Left lung (tissue), 10 donors: Measurements from ENCODE around the gene C1QTNF6. TPM values are rescaled to one million over a fixed set of nuclear protein-coding genes. Genes with fewer than 3 reads are reported as not detected.
A peak's percentile ranks its signal among the peaks of the same experiment; 100 is the strongest.

Experiments
- ATAC-seq: fragments of 200-7000 bp; cut with Tn5 transposase; one replicate; pipeline ENCODE4 v1.9.1; 2020; ENCODE audit warnings: moderate library complexity
- DNase-seq, 4 donors: peaks; one replicate each; pipeline ENCODE4 v3.0.0-alpha.2; 2013 to 2020
- H3K27ac ChIP-seq, 2 donors: fragments of 200-600 bp; sonication (generic) in 1 of 2; one replicate each; pipeline versions ENCODE4 v1.5.0 to v1.8.0; 2020 to 2021
- H3K27me3 ChIP-seq, 2 donors: fragments of 200-600 bp; sonication (generic) in 1 of 2; one replicate each; pipeline versions ENCODE4 v1.5.0 to v1.8.0; 2020 to 2021
- H3K36me3 ChIP-seq, 2 donors: fragments of 200-600 bp; sonication (generic) in 1 of 2; one replicate each; pipeline versions ENCODE4 v1.5.0 to v1.8.0; 2020 to 2021
- H3K4me1 ChIP-seq, 2 donors: fragments of 200-600 bp; one replicate each; pipeline ENCODE4 v1.8.0; 2021
- H3K4me3 ChIP-seq, 2 donors: fragments of 200-600 bp; sonication (generic) in 1 of 2; one replicate each; pipeline versions ENCODE4 v1.5.0 to v1.8.0; 2020 to 2021; ENCODE audit warnings: mild to moderate bottlenecking in 1 of 2
- H3K9me3 ChIP-seq, 2 donors: fragments of 200-600 bp; sonication (generic) in 1 of 2; one replicate each; pipeline versions ENCODE4 v1.5.0 to v1.8.0; 2020 to 2021
- CTCF ChIP-seq, 2 donors: fragments of 200-600 bp; sonication (generic) in 1 of 2; IDR thresholded peaks; one replicate each; pipeline versions ENCODE4 v1.5.0 to v1.8.0; 2021; ENCODE audit warnings: antibody characterized with exemption in 2 of 2
- intact Hi-C, 2 donors: fragments of 100-400 bp; cut with DNase I; formaldehyde crosslinking; loops; one replicate each; pipeline versions ENCODE4 v1.11.2 to v1.14.2; 2022
- polyA plus RNA-seq, 6 donors: library from polyadenylated mRNA; unstranded; fragments of 120-200 nt; gene quantifications; one replicate each; pipeline ENCODE4 v1.2.1, GENCODE V29; 2013; ENCODE audit not compliant: insufficient read length in 6 of 6
- total RNA-seq, 2 donors: library from RNA; stranded (reverse); fragmentation: NEBNext Ultra II Directional; extraction: Animal tissue kit (Norgen Biotek cat#: 25700); gene quantifications; one replicate each; pipeline ENCODE4 v1.2.1, GENCODE V29; 2021
- donor health status: DM: no; HTN: yes; CAD: no.
- donor health status: DM: no; HTN: no; CAD: no.

Gene C1QTNF6
- total and polyA plus RNA-seq, 8 donors, result 7.2 to 28.8 (median 24.4) TPM

- no peaks in the 10 kb centered on the region for H3K36me3 ChIP-seq
- no peaks in the 10 kb centered on the region for H3K9me3 ChIP-seq
- peak in 1 of 4 donors; percentile 13 for DNase-seq
- H3K4me3 ChIP-seq, result no peak overlapping the region
- no peaks in the 10 kb centered on the region for H3K27me3 ChIP-seq
- no peak for TF ChIP-seq CTCF (IDR thresholded peaks at IDR 0.05)
- ATAC-seq, result no peak
- intact Hi-C loops, result no loop called here
- H3K4me1 ChIP-seq, result peaks cover 5 to 15% of the 10 kb centered on the region in 2 donors
- H3K27ac ChIP-seq, result no peak overlapping the region
Observed at GRCh38 chr22:37169406-37169805, 18.6 kb downstream of the C1QTNF6 start.

GRCh38 chr22:37167981-37168647, 19.9 kb downstream of the C1QTNF6 start:
- H3K27ac ChIP-seq, result no peak overlapping the region
- DNase-seq, result peak in 2 of 4 donors; percentile 10 to 30
- H3K27me3 ChIP-seq, result no peaks in the 10 kb centered on the region
- ATAC-seq, result no peak
- intact Hi-C loops, result loop anchor here in 1 of 2 donors (2.0 kb wide), 1 partner anchor 31 kb away; no protein-coding TSS in a partner anchor
- no peaks in the 10 kb centered on the region for H3K36me3 ChIP-seq
- H3K9me3 ChIP-seq, result no peaks in the 10 kb centered on the region
- H3K4me3 ChIP-seq, result no peak overlapping the region
- TF ChIP-seq CTCF (IDR thresholded peaks at IDR 0.05), result no peak
- H3K4me1 ChIP-seq, result peaks cover 5 to 15% of the 10 kb centered on the region in 2 donors

- ATAC-seq (no peak), DNase-seq (peak in 2 of 4 donors; percentile 29 to 60)
- no peaks in the 10 kb centered on the region for H3K9me3 ChIP-seq
- no peaks in the 10 kb centered on the region for H3K36me3 ChIP-seq
- H3K27ac ChIP-seq, result peak overlapping the region in 1 of 2 donors; percentile 40
- intact Hi-C loops, result loop anchor here in 1 of 2 donors (2.0 kb wide), 1 partner anchor 31 kb away; no protein-coding TSS in a partner anchor
- TF ChIP-seq CTCF (IDR thresholded peaks at IDR 0.05), result no peak
- no peaks in the 10 kb centered on the region for H3K27me3 ChIP-seq
- H3K4me3 ChIP-seq, result no peak overlapping the region
- H3K4me1 ChIP-seq, result peaks cover 5 to 15% of the 10 kb centered on the region in 2 donors
Observed at GRCh38 chr22:37167176-37167980, 20.7 kb downstream of the C1QTNF6 start.

- Histone ChIP-seq H3K27ac (peak overlapping the region in 1 of 2 donors; percentile 40), H3K27me3 (no peaks in the 10 kb centered on the region), H3K36me3 (no peaks in the 10 kb centered on the region), H3K4me3 (no peak overlapping the region), H3K4me1 (peaks cover 5 to 15% of the 10 kb centered on the region in 2 donors), H3K9me3 (peaks cover 0 to under 1% of the 10 kb centered on the region in 2 donors)
- DNase-seq (peak; percentile 71 to 96 (median 87)), ATAC-seq (peak; percentile 98)
- intact Hi-C loops, result loop anchor here in 1 of 2 donors (2.0 kb wide), 1 partner anchor 32 kb away; no protein-coding TSS in a partner anchor
- TF ChIP-seq CTCF (IDR thresholded peaks at IDR 0.05), result peak; percentile 86 to 87
Observed at GRCh38 chr22:37166675-37167066, 21.4 kb downstream of the C1QTNF6 start.
